ENCODE data around the gene SLC5A11. TPM values are rescaled to one million over a fixed set of nuclear protein-coding genes. Genes with fewer than 3 reads are reported as not detected.

SLC5A11 gene
- total RNA-seq, 1 donor, result under 0.01 TPM

DNA sequence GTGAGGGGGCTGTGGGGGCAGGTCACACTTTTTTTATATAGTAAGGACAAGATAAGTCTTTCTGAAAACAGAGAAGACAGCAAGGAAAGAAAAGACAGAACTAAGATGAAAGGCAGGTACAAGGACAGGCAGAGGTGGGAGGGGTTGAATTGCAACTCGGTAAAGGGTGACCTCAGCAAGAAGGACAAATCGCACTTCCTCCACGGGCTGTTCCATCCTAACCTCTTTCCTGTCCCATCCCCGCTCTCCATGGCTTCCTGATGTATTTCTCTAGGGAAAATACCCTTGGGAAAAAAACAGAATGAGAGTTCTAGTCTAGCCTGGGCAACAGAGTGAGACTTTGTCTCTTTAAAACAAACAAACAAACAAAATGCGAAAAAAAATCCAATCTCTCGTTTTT is 112.1 kb downstream of the SLC5A11 start:
- DNase-seq (ENCODE audit: low read depth in 2 of 3, low spot score in 2 of 3), result no peak

Other genes starting within 250 kb of the SLC5A11 start
- gene TNRC6A, start 116.3 kb upstream of the SLC5A11 start, total RNA-seq, result 29.6 TPM
- 20.2 TPM for gene ARHGAP17, start 169.4 kb downstream of the SLC5A11 start, total RNA-seq

Measured in hematopoietic multipotent progenitor cell (in vitro differentiated cells).